ENCODE data around the gene KCTD6. TPM values are rescaled to one million over a fixed set of nuclear protein-coding genes. Genes with fewer than 3 reads are reported as not detected.

KCTD6 gene
- total RNA-seq, 1 experiment from 2014 or later = 12.0 TPM

- TF ChIP-seq POLR2AphosphoS5 (IDR thresholded peaks at IDR 0.05; ENCODE audit: low read depth, low read length) = no peak
- no peak for TF ChIP-seq POLR2A (IDR thresholded peaks at IDR 0.05; ENCODE audit: borderline replicate concordance, extremely low read depth, insufficient read depth, insufficient read length)
These were observed 2.2 kb downstream of the KCTD6 start (continued) for GRCh38 chr3:58494107-58494506.

GRCh38 chr3:58495101-58495500 is 3.2 kb downstream of the KCTD6 start:
- Histone ChIP-seq H3K9ac (ENCODE audit: low read length) (no peak overlapping the region), H3K27ac (ENCODE audit: low read depth, low read length) (no peak overlapping the region), H3K9me3 (ENCODE audit: control insufficient read depth in 1 of 2, insufficient read depth in 1 of 2, low read depth in 1 of 2, low read length in 2 of 2) (no peaks in the 10 kb centered on the region), H3K9me2 (ENCODE audit: insufficient read depth) (no peaks in the 10 kb centered on the region), H3K27me3 (ENCODE audit: insufficient read depth, low read length) (no peaks in the 10 kb centered on the region), H3K79me2 (ENCODE audit: insufficient read depth, low read length) (peaks cover 76% of the 10 kb centered on the region), H2AFZ (ENCODE audit: low read depth, low read length, poor library complexity, severe bottlenecking) (no peak overlapping the region), H3K36me3 (ENCODE audit: control insufficient read depth in 1 of 2, insufficient read depth in 2 of 2, low read length in 2 of 2) (no peaks in the 10 kb centered on the region), H3K4me3 (replicated peaks in 1 of 2; ENCODE audit: low read depth in 1 of 2, low read length in 2 of 2) (no peak overlapping the region), H3K4me2 (ENCODE audit: low read length) (no peak overlapping the region), H4K20me1 (ENCODE audit: insufficient read depth) (no peaks in the 10 kb centered on the region), H3K4me1 (ENCODE audit: control insufficient read depth in 1 of 2, insufficient read depth in 2 of 2, low read length in 2 of 2) (peaks cover 10 to 24% of the 10 kb centered on the region in 2 experiments)
- TF ChIP-seq JUND (IDR thresholded peaks at IDR 0.05) (no peak), EGR1 (IDR thresholded peaks at IDR 0.05; ENCODE audit: low read depth) (no peak), ZFX (IDR thresholded peaks at IDR 0.05) (no peak), ZNF274 (IDR thresholded peaks at IDR 0.05; ENCODE audit: low read depth, low read length) (no peak), POLR2A (IDR thresholded peaks at IDR 0.05; ENCODE audit: borderline replicate concordance, extremely low read depth, insufficient read depth, insufficient read length) (no peak), SP1 (IDR thresholded peaks at IDR 0.05; ENCODE audit: low read depth) (no peak), ELF1 (IDR thresholded peaks at IDR 0.05; ENCODE audit: borderline replicate concordance, low read depth) (no peak), TCF7L2 (IDR thresholded peaks at IDR 0.05; ENCODE audit: borderline replicate concordance, extremely low read depth, insufficient read depth, insufficient read length) (no peak), RAD21 (IDR thresholded peaks at IDR 0.05; ENCODE audit: low read depth) (no peak), EZH2phosphoT487 (IDR thresholded peaks at IDR 0.05; ENCODE audit: borderline replicate concordance) (no peak), YY1 (IDR thresholded peaks at IDR 0.05; ENCODE audit: extremely low read depth, insufficient replicate concordance, low read depth, low read length) (no peak), FOSL1 (IDR thresholded peaks at IDR 0.05; ENCODE audit: low read depth) (no peak), SRF (IDR thresholded peaks at IDR 0.05; ENCODE audit: low read depth) (no peak)
- TF ChIP-seq, protein P1, sequence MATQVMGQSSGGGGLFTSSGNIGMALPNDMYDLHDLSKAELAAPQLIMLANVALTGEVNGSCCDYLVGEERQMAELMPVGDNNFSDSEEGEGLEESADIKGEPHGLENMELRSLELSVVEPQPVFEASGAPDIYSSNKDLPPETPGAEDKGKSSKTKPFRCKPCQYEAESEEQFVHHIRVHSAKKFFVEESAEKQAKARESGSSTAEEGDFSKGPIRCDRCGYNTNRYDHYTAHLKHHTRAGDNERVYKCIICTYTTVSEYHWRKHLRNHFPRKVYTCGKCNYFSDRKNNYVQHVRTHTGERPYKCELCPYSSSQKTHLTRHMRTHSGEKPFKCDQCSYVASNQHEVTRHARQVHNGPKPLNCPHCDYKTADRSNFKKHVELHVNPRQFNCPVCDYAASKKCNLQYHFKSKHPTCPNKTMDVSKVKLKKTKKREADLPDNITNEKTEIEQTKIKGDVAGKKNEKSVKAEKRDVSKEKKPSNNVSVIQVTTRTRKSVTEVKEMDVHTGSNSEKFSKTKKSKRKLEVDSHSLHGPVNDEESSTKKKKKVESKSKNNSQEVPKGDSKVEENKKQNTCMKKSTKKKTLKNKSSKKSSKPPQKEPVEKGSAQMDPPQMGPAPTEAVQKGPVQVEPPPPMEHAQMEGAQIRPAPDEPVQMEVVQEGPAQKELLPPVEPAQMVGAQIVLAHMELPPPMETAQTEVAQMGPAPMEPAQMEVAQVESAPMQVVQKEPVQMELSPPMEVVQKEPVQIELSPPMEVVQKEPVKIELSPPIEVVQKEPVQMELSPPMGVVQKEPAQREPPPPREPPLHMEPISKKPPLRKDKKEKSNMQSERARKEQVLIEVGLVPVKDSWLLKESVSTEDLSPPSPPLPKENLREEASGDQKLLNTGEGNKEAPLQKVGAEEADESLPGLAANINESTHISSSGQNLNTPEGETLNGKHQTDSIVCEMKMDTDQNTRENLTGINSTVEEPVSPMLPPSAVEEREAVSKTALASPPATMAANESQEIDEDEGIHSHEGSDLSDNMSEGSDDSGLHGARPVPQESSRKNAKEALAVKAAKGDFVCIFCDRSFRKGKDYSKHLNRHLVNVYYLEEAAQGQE (IDR thresholded peaks at IDR 0.05; ENCODE audit: low read depth) = no peak
- TF ChIP-seq, protein P2, sequence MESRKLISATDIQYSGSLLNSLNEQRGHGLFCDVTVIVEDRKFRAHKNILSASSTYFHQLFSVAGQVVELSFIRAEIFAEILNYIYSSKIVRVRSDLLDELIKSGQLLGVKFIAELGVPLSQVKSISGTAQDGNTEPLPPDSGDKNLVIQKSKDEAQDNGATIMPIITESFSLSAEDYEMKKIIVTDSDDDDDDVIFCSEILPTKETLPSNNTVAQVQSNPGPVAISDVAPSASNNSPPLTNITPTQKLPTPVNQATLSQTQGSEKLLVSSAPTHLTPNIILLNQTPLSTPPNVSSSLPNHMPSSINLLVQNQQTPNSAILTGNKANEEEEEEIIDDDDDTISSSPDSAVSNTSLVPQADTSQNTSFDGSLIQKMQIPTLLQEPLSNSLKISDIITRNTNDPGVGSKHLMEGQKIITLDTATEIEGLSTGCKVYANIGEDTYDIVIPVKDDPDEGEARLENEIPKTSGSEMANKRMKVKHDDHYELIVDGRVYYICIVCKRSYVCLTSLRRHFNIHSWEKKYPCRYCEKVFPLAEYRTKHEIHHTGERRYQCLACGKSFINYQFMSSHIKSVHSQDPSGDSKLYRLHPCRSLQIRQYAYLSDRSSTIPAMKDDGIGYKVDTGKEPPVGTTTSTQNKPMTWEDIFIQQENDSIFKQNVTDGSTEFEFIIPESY (IDR thresholded peaks at IDR 0.05; ENCODE audit: extremely low read depth, insufficient replicate concordance, low read length) = no peak
- RAD21 ChIA-PET (ENCODE audit: low non-redundant PET in 1 of 2, low total read pairs in 2 of 2, uncharacterized antibody in 2 of 2, unreplicated experiment in 2 of 2) = no interaction called here
- no TSS peak for BruUV-seq (replicated peaks)
- POLR2A ChIA-PET = no interaction called here
- no peak for ATAC-seq
- intact Hi-C loops (cut with micrococcal nuclease) = no loop called here
- DNase-seq (ENCODE audit: low read depth, low spot score) = no peak
- CTCF ChIA-PET = no interaction called here
